GM15510 (cell line): ENCODE measurements around the gene WFIKKN1.

ENCODE experiments used
- POLR2A ChIP-seq: IDR thresholded peaks from 3 replicates; pipeline ENCODE4 v1.6.1; 2011; ENCODE audit warnings: borderline replicate concordance; ENCODE audit not compliant: insufficient read length; ENCODE audit errors: extremely low read depth

WFIKKN1 gene

GRCh38 chr16:667780-668518 lies 37.2 kb downstream of the WFIKKN1 start, which contains the start of gene RHOT2:
Gene RHOT2 (plus strand): TSS chr16:668132. CDS start chr16:668200, 68 bp downstream.
- peak; percentile 95 for TF ChIP-seq POLR2A

GRCh38 chr16:668519-669171 lies 37.9 kb downstream of the WFIKKN1 start:
- no peak for TF ChIP-seq POLR2A

GRCh38 chr16:669666-670065 lies 38.9 kb downstream of the WFIKKN1 start:
- TF ChIP-seq POLR2A: no peak

- no peak for TF ChIP-seq POLR2A
These were observed 39.9 kb downstream of the WFIKKN1 start for GRCh38 chr16:670485-671352.

- no peak for TF ChIP-seq POLR2A
These were observed 40.8 kb downstream of the WFIKKN1 start for GRCh38 chr16:671353-672131.

GRCh38 chr16:672371-672770 lies 41.6 kb downstream of the WFIKKN1 start:
- no peak for TF ChIP-seq POLR2A

- TF ChIP-seq POLR2A: no peak
These were observed 42.1 kb downstream of the WFIKKN1 start for GRCh38 chr16:672851-673250.

- no peak for TF ChIP-seq POLR2A
These were observed 42.7 kb downstream of the WFIKKN1 start for GRCh38 chr16:673399-673991.

- TF ChIP-seq POLR2A: no peak
These were observed 43.6 kb downstream of the WFIKKN1 start for GRCh38 chr16:674214-674881.

- no peak for TF ChIP-seq POLR2A
These were observed 44.4 kb downstream of the WFIKKN1 start, which contains the start of gene RHBDL1 for GRCh38 chr16:674968-675883. Gene RHBDL1 (plus strand): TSS chr16:675671. CDS start chr16:675791, 120 bp downstream.

- TF ChIP-seq POLR2A: no peak
These were observed 45.2 kb downstream of the WFIKKN1 start for GRCh38 chr16:675884-676564.

- TF ChIP-seq POLR2A: no peak
These were observed 45.7 kb downstream of the WFIKKN1 start for GRCh38 chr16:676565-676902.
